Right ventricle myocardium inferior (tissue), 1 donor: ENCODE data around the gene GNL3. TPM values are rescaled to one million over a fixed set of nuclear protein-coding genes. Genes with fewer than 3 reads are reported as not detected.

Experiments
- ATAC-seq: fragments of 200-7000 bp; cut with Tn5 transposase; one replicate; pipeline ENCODE4 v1.9.1; 2020; ENCODE audit warnings: mild to moderate bottlenecking, moderate library complexity
- DNase-seq: peaks from one replicate; pipeline ENCODE4 v3.0.0; 2021; ENCODE audit errors: missing footprints
- intact Hi-C: fragments of 100-400 bp; cut with DNase I; formaldehyde crosslinking; loops from one replicate; pipeline ENCODE4 v1.11.0; 2022
- total RNA-seq: library from RNA; stranded (reverse); fragmentation: NEBNext Ultra II Directional; extraction: Animal tissue kit (Norgen Biotek cat#: 25700); gene quantifications from one replicate; pipeline ENCODE4 v1.2.1, GENCODE V29; 2021
- donor health status: DM: no; HTN: yes; CAD: no; lungs with severe emphysema.

The GNL3 gene
- total RNA-seq, 1 donor from 2014 or later: 28.8 TPM

- DNase-seq (no peak), ATAC-seq (no peak)
- intact Hi-C loops: loop anchor here (5.0 kb wide), 1 partner anchor 211 kb away; no protein-coding TSS in a partner anchor
Observed at GRCh38 chr3:52683611-52684010, 2.2 kb upstream of the GNL3 start.

GRCh38 chr3:52684184-52684583 is 1.6 kb upstream of the GNL3 start:
- ATAC-seq: no peak
- intact Hi-C loops: loop anchor here (5.0 kb wide), 1 partner anchor 212 kb away; no protein-coding TSS in a partner anchor
- no peak for DNase-seq

DNA sequence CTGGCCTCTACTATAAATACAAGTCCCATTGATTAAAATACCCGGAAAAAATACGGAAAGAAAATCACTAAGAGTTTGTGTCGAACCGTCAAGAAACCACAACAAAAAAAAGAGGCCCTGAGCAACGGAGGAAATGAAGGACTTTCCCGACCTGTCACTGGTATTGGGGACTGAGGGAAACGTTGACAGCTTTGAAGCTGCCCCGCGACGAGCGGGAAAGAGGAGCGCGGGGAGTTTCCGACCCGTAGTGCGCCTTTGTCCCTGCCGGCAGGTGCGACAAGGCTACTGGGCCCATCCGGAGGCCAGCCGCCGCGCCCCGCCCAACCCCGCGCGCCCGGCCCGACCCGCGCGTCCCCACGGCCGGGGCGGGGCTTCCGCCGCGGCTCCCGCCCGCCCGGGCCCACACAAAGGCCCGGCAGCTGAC is 535 bp upstream of the GNL3 start:
- DNase-seq (peak; percentile 88), ATAC-seq (peak; percentile 93)
- intact Hi-C loops: loop anchor here (5.0 kb wide), 1 partner anchor 228 kb away; the partner anchor contains the start of gene NISCH

- DNase-seq (no peak), ATAC-seq (no peak)
- intact Hi-C loops: loop anchor here (5.0 kb wide), 1 partner anchor 231 kb away; the partner anchor contains the start of gene NISCH
Observed at GRCh38 chr3:52688266-52688665, 2.4 kb downstream of the GNL3 start.

DNA sequence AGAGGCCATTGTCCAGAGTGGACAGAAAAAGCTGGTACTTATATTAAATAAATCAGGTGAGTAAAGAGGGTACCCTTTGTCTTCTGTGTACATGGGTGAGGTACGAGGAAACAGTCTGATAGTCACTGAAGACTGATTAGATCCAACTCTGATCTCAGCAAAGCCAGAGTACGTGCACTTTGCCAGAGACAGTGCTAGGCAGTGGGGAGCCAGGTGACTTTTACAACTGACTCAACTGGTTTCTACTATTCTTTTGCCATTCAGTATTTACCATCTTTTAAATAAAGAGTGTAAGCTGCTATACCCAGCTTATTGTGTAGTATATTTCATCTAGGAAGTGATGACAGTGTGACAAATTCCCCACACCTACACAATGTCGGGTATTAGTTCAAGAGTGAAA is 3.3 kb downstream of the GNL3 start:
- DNase-seq (no peak), ATAC-seq (no peak)
- intact Hi-C loops: loop anchor here (5.0 kb wide), 1 partner anchor 232 kb away; the partner anchor contains the start of gene NISCH

DNA sequence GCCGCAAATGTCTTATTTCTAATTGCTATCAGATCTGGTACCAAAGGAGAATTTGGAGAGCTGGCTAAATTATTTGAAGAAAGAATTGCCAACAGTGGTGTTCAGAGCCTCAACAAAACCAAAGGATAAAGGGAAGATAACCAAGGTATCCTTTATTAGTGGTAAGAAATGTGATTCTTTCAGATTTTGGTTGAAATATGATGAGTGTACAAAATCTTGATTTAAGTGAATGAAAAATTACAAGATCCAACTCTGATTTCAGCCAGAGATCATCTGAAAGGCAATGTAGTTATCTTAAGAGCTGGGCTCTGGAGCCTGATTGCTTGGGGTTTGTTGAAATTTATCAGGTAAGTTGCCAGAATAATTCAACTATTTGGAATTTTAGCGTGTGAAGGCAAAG is 4.7 kb downstream of the GNL3 start:
- intact Hi-C loops: loop anchor here (10.0 kb wide), 1 partner anchor 66 kb away; no protein-coding TSS in a partner anchor
- no peak for ATAC-seq
- no peak for DNase-seq

DNA sequence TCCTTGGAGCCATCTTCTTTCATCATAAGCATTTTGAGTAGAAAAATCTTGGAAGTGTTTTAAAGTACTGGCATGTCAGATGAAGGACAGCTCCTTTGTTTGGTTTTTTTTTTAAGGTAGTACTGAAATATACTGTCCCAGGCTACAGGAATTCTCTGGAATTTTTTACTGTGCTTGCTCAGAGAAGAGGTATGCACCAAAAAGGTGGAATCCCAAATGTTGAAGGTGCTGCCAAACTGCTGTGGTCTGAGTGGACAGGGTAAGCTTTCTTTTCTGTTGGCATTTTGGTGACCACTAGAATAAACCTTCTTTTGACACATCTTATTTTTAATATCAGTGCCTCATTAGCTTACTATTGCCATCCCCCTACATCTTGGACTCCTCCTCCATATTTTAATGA is 7.2 kb downstream of the GNL3 start:
- intact Hi-C loops: loop anchor here (10.0 kb wide), 1 partner anchor 68 kb away; no protein-coding TSS in a partner anchor
- DNase-seq (no peak), ATAC-seq (no peak)

DNA sequence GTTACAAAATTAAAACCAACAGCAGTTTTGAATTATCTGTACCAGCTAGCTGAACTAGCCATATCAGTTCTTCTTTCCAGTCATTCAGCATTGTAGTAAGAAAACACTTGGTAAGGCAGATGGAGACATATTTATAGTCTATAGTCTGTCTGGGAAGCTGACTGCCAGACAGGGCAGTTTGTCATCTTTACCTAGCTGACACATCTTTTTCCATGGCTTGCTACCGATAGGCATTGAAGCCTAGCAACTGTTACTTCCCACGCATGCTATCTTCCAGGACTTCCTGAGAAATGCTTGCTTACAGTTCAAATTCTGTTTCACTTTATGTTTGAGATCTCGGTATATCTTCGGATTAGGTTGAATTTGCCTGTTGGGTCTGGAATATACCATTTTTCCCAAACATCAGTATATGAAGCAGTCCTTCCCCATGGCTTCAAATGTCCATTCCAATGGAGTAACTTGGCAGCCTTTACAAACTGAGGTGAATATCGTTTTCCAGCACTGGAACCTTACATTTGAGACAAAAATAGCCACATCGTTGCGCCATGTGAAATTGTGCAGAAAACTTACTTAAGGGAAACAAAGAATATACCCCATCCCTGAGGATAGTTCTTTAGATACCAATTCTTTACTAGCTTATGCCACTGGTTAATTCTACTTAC is 8.8 kb downstream of the GNL3 start:
- intact Hi-C loops: loop anchor here (10.0 kb wide), 1 partner anchor 70 kb away; no protein-coding TSS in a partner anchor
- ATAC-seq: no peak

GRCh38 chr3:52695798-52696671 is 10.2 kb downstream of the GNL3 start:
- intact Hi-C loops: loop anchor here (10.0 kb wide), 1 partner anchor 71 kb away; no protein-coding TSS in a partner anchor
- DNase-seq (no peak), ATAC-seq (no peak)

More for the DNA sequence above, 8.8 kb downstream of the GNL3 start:
- no peak for DNase-seq

DNA sequence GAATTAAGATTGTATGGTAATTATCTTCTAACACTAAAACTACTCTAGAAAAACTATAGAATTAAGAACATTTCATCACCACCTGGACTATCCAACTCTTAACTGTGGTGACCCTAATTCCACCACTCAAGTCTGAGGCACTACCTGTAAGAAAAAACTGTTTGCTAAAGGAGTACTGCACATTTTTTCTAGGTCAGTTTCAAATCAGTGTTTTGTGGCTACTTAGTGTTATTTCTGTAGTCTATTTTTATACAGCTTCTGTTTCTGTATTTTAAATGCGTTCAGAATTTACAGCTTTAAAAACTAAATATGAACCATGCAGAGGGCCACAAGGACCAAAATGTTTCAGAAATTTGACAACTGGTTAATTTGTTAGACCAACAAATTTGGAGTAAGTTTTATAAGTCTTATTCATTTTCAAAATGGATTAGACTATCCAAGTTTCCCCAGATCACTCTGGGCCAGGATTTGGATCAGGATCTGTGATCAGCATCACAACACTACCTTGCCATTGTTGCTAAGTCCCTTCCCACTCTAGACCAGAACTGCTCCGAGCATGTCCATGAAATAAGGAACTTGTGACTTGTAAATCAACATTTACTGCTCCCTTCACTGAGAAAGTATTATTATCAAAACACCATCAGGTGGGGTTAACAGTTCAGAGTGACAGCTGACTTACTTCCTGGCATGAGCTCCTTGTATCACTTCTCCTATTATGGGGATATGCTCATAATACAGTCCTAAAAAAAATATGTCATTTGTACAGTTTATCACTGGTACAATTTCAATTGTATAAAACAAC is 11.2 kb downstream of the GNL3 start:
- intact Hi-C loops: loop anchor here (10.0 kb wide), 1 partner anchor 72 kb away; no protein-coding TSS in a partner anchor
- ATAC-seq (no peak), DNase-seq (no peak)

- ATAC-seq (no peak), DNase-seq (no peak)
- intact Hi-C loops: loop anchor here (10.0 kb wide), 1 partner anchor 73 kb away; no protein-coding TSS in a partner anchor
Observed at GRCh38 chr3:52697632-52697965, 11.8 kb downstream of the GNL3 start.

DNA sequence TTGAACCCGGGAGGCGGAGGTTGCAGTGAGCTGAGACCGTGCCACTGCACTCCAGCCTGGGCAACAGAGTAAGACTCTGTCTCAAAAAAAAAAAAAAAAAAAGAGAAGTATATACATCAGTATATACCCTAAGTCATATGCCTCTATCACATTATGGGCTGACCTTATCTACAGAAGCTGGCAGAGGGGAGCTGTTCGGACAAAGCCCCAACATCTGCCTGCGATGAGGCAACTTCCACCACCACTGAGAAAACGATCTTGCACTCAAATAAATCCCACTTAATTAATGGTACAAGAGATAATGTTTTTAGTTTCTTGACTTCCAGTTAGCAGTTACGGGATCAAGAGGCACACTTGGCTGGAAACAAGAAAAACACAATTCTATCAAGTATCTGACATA is 17.5 kb downstream of the GNL3 start:
- intact Hi-C loops: no loop called here
- no peak for ATAC-seq
- DNase-seq: no peak

- ATAC-seq: peak; percentile 17
- DNase-seq: no peak
- intact Hi-C loops: loop anchor here (2.0 to 5.0 kb wide), 2 partner anchors 18 to 67 kb away; partner anchors contain the start of genes GNL3 and NEK4
Observed at GRCh38 chr3:52704611-52705437, 19.0 kb downstream of the GNL3 start.

DNA sequence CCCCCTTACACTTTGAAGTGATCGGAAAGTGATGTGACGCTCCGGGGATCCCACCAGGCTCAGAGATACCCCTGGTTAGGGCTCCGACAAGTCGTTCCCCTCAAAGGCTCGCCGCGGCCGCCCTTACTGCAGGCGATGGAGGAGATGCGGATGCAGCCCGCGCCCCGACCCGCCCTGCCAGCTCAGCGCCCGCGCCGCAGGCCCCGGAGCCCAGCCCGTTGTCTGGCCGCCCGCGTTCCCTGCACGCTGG is 19.5 kb downstream of the GNL3 start:
- DNase-seq (no peak), ATAC-seq (no peak)
- intact Hi-C loops: loop anchor here (2.0 to 5.0 kb wide), 2 partner anchors 19 to 67 kb away; partner anchors contain the start of genes GNL3 and NEK4

DNA sequence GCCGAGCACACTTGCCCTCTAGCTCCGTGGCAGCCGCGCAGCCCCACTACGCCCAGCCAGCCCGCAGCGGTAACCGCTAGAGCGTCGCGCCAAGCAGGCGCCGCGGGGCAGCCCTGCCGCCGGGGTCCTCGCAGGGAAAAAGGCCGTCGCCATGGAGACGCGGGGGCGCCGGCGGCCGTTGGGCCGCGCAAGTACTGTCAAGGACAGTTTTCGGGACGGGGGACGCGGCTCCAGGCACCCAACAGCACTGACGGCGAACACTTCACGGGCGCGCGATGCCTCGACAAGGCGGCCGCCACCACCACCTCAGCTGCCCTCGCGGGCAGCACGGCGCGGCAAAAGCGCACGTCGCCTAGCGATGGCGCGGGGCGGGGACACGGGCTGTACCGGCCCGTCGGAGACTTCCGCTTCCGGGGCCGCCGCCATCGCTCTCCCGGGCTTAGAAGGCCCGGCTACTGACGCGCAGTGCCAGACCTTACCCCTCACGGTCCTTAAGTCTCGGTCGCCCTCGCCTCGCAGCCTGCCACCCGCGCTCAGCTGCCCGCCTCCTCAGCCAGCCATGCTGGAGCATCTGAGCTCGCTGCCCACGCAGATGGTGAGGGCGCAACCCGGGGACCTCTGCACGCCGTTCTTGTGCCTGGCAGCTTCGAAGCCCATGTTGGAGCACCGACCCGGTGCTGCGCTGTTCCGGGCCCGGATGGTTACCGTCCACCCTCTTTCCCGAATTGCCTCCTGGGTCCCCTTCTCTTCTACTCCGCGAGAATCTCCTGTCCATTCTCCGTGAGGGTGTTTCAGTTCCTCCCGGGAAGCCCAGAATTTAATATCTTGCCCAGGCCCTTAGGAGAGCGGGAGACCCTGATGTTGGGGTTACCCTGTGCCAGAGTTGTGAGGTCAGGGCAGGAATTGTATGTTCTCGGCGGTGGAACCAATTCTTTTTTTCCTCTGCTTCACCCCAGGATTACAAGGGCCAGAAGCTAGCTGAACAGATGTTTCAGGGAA is 20.2 kb downstream of the GNL3 start, which contains the start of the genes GLT8D1 and SPCS1:
TSS of gene GLT8D1 (minus strand) at position 104 of the 999 bp plus-strand sequence. CDS start 5,331 bp downstream, outside the sequence.
TSS of gene SPCS1 (plus strand) at position 419 of the 999 bp plus-strand sequence. CDS start at position 560, 141 bp downstream.
- DNase-seq (peak; percentile 95), ATAC-seq (peak; percentile 96)
- intact Hi-C loops: loop anchor here (2.0 to 5.0 kb wide), 2 partner anchors 19 to 66 kb away; partner anchors contain the start of genes GNL3 and NEK4

- intact Hi-C loops: loop anchor here (5.0 kb wide), 1 partner anchor 65 kb away; the partner anchor contains the start of gene NEK4
- no peak for DNase-seq
- ATAC-seq: no peak
Observed at GRCh38 chr3:52707585-52707984, 21.8 kb downstream of the GNL3 start.
